Suppressor macrophage treated with lipopolysaccharide for 4 hours (primary cell): ENCODE results near the gene TBC1D2.

Source experiments
- DNase-seq: peaks from one replicate; pipeline ENCODE4 v3.0.0-alpha.2; 2020

Gene TBC1D2

DNA sequence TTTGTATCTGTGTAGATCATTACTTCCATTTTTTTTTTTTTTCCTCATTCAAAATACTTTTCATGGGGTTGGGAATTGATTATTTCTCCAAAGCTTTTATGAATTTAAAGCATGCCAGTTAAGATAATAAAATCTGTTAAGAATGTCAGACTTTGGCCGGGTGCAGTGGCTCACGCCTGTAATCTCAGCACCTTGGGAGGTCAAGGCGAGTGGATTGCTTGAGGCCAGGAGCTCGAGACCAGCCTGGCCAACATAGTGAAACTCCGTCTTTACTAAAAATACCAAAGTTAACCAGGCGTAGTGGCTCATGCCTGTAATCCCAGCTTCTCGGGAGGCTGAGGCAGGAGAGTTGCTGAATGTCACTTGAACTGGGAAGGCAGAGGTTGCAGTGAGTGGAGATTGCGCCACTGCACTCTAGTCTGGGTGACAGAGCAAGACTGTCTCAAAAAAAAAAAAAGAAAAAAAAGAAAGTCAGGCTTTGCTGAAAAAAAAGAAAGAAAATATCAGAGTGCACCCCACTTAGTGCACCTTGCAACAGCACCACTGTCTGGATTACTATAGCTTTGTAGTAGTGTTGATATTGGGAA, 18.5 kb downstream of the TBC1D2 start:
- no peak for DNase-seq

- no peak for DNase-seq
Measured at GRCh38 chr9:98235126-98235525, 20.3 kb downstream of the TBC1D2 start.

DNA sequence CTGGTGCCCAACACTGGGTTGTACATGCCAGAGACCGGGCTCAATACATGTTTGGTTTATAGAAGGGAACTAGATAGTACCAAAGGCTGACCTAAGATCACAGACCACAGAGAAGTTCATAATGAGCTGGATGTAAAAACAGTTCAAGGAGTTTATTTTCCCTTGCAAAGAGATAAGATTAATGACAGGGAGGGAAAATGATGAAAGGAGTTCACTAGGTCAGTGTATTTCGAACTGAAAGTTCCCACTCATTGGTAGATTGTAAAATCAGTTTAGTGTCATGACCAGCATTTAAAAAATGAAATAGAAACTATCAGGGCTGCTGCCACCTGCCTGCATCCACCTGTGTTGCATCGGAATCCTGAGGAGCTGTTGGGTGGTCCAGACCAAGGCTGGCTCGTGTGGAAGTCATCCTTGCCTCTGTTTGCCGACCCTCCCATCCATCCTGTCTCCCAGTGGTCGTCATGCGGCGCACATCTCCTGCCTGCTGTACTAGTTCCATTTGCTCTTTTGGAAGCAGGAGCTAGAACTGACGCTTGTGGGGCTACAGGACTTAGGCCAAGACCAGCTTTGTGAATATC, 21.1 kb downstream of the TBC1D2 start:
- no peak for DNase-seq

- DNase-seq: no peak
Measured at GRCh38 chr9:98232926-98233325, 22.5 kb downstream of the TBC1D2 start.

GRCh38 chr9:98231770-98232478, 23.5 kb downstream of the TBC1D2 start:
- DNase-seq: peak; percentile 53

DNA sequence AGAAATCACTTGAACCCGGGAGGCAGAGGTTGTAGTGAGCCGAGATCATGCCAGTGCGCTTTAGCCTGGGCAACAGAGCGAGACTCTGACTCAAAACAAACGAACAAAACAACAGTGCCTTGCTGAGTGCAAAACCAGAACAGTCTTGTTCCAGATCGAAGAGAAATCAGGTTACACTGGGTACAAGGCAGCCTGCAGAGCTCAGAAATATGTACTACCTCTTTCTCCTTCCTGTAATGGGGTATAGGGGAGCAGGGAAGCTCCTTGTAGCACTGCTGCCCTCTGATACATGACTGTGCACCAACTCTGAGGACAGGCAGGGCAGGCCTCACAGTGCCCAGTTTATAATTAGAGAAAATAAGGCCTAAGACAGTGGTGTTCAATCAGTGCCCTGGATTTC, 24.7 kb downstream of the TBC1D2 start:
- no peak for DNase-seq

DNA sequence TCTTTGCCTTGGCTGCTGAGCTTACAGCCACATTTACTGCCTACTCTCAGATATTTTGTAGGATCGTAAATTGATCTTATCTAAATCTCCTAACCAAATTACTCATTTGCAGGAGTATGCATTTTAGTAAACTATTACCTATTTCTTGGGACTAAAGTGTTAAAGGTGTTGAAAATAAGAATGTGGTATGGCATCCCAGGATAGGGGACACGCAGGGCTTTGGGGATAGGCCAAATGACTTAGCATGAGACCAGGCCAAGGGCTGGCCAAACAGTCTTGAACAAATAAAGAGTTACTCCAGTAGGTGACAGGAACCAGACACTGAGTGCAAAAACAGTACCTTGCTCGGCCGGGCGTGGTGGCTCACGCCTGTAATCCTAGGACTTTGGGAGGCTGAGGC, 25.1 kb downstream of the TBC1D2 start:
- DNase-seq: no peak

GRCh38 chr9:98229620-98230019, 25.8 kb downstream of the TBC1D2 start:
- no peak for DNase-seq

DNA sequence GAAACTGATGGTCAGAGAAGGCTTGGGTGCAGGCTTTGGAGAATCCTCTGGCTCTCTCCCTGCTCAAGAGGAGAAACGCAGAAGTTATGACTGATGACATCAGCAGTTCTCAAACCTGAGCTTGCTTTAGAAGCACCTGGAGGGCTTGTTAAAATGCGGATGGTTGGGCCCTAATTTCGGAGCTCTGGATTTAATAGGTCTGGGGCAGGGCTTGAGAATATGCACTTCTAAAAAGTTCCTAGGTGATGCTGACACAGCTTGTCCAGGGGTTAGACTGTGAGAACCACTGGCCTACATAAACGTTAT, 26.4 kb downstream of the TBC1D2 start:
- DNase-seq: no peak

- no peak for DNase-seq
Measured at GRCh38 chr9:98228392-98229089, 26.9 kb downstream of the TBC1D2 start.

- no peak for DNase-seq
Measured at GRCh38 chr9:98227883-98228282, 27.6 kb downstream of the TBC1D2 start.

DNA sequence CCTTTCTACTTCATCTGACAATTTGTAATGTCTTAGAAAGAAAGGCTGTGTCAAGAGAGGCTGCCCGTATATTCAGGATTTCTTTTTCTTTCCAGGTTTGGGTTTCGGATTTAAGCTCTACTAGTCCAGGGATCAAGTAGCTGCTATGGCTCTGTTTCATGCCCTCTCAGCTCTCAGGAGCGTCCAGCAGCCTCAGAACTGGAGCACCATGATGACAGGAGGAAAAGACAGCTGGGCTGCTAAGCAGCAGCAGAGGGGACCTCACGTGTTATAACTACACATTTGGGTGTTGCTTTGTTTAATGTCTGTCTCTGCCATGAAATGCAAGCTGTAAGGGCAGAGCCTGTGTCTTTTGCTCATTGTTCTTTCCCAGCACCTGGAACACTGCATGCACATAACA, 28.5 kb downstream of the TBC1D2 start:
- no peak for DNase-seq

- no peak for DNase-seq
Measured at GRCh38 chr9:98226516-98226915, 28.9 kb downstream of the TBC1D2 start.

DNA sequence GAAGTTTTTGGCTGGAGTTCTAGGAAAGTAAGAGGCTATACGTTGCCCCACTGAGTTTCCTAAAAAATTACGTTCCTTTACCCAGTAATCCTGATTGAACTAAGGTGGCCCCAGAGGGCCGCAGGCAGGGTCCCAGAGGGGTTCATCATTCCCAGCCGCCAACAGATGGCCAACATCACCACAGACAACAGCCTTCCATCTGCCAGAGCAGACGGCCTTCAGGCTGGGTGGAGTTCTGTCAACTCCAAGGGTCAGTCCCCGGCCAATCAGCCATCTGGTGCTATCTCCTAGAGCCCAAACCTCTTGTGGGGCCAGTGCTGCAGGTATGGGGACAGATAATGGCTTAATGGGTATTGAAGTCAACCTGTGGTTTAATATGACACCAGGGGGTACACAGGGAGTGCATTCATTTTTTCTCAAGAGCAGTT, 30.4 kb downstream of the TBC1D2 start:
- DNase-seq: no peak

DNA sequence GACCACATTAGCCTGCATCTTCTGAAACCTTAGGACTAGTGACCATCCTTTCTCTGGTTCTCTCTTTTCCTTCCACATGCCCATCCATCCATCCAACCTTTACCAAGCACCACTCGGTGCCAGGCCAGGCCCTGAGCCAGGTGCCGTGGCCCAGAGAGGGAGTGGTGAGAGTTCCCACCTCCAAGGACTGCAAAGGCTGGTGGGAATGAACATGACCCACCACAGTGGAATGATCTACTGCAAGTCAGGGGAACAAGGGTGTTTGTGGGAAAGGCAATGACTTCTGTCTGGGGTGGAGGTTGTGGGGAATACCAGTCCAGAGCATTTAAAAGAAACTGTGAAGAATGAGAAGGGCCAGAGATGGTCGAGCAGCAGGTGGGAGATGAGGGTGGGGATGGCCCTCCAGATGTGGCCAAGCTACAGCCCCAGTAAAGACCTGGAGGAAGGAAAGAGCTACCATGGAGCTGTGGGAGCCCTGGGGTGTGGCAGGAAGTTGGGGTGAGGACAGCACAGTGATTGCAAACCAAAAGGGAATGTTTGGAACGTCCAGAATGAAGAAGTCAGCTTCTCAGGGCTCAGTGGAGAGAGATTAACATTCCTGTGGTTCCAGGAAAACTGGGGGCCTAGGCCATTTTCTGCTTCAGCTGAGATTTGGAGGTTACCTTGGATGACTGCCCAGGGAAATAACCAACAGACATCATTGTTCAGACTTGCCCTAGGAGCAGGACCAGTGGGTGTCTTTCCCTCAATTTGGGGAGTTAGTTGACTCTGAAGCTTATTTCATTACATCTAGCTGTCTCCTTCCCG, 32.4 kb downstream of the TBC1D2 start:
- no peak for DNase-seq

- DNase-seq: no peak
Measured at GRCh38 chr9:98220911-98221310, 34.5 kb downstream of the TBC1D2 start.

DNA sequence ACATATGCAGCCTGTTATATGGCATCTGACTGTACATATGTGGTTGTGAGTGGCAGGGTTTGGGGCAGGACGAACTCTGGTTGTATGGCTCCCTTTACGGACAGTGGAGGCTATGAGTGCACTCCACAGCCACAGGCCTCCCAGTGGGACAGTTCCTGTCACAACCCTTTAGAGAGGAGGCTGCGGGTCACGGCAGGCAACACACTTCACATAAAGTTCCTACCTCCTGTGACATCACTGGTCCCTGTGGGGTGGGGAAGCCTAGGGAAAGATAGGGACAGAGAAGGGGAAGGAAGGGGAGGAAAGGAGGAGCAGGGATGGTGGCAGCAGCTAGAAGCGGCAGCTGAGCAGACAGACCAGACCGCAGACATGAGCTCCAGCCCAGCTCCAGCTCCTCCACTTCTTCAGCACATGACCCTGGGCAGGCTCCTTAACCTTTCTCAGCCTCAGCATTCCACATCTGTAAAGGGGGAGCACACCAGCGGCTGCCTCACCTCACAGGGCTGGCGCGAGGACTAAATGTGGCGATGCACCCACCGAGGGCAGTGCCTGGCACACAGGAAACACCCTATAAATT, 35.6 kb downstream of the TBC1D2 start:
- DNase-seq: no peak

DNA sequence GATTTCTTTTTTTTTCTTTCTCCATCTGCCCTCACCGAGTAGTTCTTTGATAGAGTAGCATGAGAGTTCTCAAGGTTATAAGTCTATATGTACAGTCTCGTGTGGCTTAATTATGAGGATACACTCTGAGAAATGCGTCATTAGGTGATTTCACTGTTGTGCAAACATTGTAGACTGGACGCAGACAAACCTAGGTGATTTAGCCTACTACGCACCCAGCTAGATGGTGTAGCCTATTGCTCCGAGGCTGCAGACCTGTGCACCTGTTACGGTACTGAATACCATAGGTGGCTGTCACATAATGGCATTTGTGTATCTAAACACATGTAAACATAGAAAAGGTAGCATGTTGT, 36.1 kb downstream of the TBC1D2 start:
- DNase-seq: no peak

DNA sequence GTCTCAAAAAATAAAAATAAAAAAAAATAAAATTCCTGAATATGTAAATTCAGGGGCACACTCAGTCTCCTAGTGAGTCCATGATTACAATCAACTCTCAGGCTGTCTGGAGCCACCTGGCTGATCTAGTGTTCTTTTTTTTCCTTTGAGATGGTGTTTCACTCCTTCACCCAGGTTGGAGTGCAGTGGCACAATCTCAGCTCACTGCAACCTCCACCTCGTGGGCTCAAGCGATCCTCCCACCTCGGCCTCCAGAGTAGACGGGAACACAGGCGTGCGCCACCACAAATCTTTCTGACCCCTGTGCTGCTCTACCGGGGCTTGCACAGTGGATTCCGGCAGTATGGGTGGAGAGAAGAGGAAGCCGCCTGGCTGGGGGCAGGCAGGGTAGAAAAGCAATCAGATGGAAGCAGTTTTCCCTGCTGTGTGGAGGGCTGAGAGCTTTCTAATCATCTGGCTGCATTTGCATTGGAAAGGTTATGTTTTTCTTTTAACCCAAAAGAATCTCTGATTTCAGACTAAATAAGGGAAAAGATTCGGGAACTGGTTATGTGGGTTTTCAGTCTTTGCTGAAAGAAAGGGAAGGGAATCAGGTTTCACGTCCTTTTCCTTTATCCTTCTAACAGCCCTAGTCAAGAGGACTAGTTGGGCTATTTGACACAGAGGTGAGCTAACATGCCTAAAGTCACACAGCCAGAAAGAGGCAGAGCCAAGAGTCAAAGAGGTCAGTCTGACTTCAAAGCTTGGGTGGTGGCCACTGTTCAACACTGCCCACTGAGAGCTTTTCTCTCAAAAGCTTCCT, 36.7 kb downstream of the TBC1D2 start:
- DNase-seq: no peak

DNA sequence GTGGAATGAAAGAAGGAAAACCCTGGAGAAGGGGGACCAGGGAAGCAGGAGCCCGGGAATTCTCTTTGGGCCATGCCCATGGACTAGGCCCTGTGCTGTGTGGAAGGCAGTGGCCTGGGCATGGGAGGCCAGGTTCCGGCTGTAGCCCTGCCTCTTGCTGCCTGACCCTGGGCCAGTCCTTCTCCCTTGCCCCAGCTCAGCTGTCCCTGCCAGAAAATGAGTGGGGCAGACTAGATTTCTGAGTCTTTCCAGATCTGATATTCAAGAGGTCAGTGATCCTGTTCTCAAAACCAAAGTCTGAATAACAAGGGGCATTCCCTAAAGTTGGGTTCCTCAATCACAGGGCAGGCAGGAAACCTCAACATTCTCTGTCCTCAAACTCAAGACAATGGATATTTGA, 38.2 kb downstream of the TBC1D2 start:
- DNase-seq: no peak

DNA sequence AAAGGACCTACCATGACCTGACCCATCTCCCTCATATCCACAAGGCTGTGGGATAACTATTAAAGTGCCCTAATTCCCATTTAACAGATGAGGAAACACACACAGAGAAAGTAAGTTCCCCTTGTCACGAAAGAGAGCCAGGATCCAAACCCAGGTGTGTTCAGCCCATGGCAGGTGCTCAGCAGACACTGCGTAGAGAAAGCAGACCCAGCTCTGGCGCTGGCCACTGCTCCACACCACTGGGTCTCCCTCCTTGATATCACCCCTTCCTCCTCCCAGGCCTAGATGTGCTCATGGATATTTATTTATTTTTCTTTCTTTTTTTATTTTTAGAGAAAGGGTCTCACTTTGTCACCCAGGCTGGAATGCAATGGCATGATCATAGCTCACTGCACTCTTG, 39.1 kb downstream of the TBC1D2 start:
- DNase-seq: no peak

DNA sequence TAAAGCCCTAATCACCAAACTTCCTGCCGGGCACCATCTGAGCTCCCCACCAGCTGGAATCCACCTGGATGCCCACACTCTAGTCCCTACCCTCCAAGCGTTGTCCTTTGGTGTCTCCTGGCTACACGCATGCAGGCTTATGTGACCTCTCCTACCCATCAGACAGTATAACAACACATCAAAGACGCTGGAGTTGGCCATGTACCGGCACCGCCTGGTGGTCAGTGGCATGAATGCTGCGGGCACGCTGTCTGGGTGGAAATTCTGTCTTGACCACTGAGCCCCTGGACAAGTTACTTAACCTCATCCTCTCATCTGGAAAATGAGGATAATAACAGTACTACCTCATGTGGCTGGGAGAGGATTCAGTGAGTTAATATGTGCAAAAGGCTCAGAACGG, 39.6 kb downstream of the TBC1D2 start:
- DNase-seq: no peak
